DND-41 (cell line): ENCODE data around the gene NLGN1.

Experiments
- EZH2 ChIP-seq: IDR thresholded peaks from 3 replicates; pipeline ENCODE4 v1.6.1; 2012; ENCODE audit warnings: borderline replicate concordance, low read depth, mild to moderate bottlenecking, moderate library complexity, low read length, inconsistent platforms; ENCODE audit not compliant: severe bottlenecking
- TF ChIP-seq, protein P1 (sequence below): IDR thresholded peaks from 2 replicates; pipeline ENCODE4 v1.5.1; 2012; ENCODE audit warnings: borderline replicate concordance, low read length, moderate library complexity, mild to moderate bottlenecking; ENCODE audit not compliant: poor library complexity, severe bottlenecking; ENCODE audit errors: extremely low read depth

DNA sequence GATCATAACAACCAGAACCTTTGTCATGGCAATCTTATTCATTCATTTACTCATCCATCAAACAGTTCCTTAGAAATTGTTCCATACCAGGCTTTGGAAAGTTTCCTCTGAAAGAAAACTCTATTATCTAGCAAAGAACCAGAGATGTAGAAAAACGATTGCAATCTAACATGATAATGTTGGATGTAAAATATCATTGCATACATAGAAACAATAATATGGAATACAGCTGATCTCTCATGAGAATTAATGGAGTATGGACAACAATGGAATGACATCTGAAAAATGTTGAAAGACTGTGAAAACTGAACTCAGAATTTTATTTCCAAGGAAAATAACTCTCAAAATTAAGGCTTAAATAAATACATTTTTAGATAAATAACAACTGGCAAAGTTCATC lies 665.4 kb downstream of the NLGN1 start:
- TF ChIP-seq, protein P1, sequence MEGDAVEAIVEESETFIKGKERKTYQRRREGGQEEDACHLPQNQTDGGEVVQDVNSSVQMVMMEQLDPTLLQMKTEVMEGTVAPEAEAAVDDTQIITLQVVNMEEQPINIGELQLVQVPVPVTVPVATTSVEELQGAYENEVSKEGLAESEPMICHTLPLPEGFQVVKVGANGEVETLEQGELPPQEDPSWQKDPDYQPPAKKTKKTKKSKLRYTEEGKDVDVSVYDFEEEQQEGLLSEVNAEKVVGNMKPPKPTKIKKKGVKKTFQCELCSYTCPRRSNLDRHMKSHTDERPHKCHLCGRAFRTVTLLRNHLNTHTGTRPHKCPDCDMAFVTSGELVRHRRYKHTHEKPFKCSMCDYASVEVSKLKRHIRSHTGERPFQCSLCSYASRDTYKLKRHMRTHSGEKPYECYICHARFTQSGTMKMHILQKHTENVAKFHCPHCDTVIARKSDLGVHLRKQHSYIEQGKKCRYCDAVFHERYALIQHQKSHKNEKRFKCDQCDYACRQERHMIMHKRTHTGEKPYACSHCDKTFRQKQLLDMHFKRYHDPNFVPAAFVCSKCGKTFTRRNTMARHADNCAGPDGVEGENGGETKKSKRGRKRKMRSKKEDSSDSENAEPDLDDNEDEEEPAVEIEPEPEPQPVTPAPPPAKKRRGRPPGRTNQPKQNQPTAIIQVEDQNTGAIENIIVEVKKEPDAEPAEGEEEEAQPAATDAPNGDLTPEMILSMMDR, result no peak
- TF ChIP-seq EZH2, result no peak
